ENCODE results near the gene SDK2.

GRCh38 chr17:73466704-73467433, 177.4 kb downstream of the SDK2 start:
- TF ChIP-seq POLR2AphosphoS5 (IDR thresholded peaks at IDR 0.05; ENCODE audit: low read depth, low read length) (no peak), TAF1 (IDR thresholded peaks at IDR 0.05; ENCODE audit: borderline replicate concordance, insufficient read depth, low read length) (no peak), SIN3A (IDR thresholded peaks at IDR 0.05; ENCODE audit: borderline replicate concordance, insufficient read depth, low read length) (no peak)
- TF ChIP-seq, protein P1, sequence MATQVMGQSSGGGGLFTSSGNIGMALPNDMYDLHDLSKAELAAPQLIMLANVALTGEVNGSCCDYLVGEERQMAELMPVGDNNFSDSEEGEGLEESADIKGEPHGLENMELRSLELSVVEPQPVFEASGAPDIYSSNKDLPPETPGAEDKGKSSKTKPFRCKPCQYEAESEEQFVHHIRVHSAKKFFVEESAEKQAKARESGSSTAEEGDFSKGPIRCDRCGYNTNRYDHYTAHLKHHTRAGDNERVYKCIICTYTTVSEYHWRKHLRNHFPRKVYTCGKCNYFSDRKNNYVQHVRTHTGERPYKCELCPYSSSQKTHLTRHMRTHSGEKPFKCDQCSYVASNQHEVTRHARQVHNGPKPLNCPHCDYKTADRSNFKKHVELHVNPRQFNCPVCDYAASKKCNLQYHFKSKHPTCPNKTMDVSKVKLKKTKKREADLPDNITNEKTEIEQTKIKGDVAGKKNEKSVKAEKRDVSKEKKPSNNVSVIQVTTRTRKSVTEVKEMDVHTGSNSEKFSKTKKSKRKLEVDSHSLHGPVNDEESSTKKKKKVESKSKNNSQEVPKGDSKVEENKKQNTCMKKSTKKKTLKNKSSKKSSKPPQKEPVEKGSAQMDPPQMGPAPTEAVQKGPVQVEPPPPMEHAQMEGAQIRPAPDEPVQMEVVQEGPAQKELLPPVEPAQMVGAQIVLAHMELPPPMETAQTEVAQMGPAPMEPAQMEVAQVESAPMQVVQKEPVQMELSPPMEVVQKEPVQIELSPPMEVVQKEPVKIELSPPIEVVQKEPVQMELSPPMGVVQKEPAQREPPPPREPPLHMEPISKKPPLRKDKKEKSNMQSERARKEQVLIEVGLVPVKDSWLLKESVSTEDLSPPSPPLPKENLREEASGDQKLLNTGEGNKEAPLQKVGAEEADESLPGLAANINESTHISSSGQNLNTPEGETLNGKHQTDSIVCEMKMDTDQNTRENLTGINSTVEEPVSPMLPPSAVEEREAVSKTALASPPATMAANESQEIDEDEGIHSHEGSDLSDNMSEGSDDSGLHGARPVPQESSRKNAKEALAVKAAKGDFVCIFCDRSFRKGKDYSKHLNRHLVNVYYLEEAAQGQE (IDR thresholded peaks at IDR 0.05; ENCODE audit: insufficient read depth in 1 of 2, low read depth in 2 of 2, low read length in 2 of 2): no peak
